Epithelial cell of prostate (primary cell): ENCODE measurements around the gene CSRNP3.
"Not testable (repeated sequence)": the region's sequence is repeated elsewhere in the genome, so short reads cannot be mapped to it uniquely, and the experiment has no call there.

Experiments used
- DNase-seq: peaks from one replicate; pipeline ENCODE4 v3.0.0-alpha.2; 2011; ENCODE audit warnings: low read depth, low spot score
- H3K27ac ChIP-seq: fragments of 450-650 bp; 2 replicates; pipeline ENCODE4 v1.5.1; 2017; ENCODE audit warnings: mild to moderate bottlenecking

The CSRNP3 gene

DNA sequence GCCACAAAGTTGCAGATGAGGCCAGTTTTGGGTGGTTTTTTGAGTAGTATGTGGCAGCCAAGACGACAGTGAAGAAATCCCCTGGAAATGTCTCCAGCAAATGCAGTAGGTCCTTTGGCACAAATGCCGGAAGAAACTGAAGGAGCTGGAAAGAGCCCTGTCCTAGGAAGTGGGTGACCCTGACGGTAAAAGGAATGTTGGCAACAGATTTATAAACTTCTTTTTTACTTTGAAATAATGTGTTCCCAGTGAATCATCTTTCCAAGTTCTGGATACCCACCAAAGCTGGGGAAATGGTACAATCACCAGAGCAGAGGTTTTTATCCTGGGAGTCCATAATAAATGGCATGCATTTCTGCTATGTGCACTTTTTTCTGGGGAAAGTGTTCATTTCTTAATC is 112.9 kb downstream of the CSRNP3 start:
- no peak for DNase-seq
- H3K27ac ChIP-seq, result no peak overlapping the region

DNA sequence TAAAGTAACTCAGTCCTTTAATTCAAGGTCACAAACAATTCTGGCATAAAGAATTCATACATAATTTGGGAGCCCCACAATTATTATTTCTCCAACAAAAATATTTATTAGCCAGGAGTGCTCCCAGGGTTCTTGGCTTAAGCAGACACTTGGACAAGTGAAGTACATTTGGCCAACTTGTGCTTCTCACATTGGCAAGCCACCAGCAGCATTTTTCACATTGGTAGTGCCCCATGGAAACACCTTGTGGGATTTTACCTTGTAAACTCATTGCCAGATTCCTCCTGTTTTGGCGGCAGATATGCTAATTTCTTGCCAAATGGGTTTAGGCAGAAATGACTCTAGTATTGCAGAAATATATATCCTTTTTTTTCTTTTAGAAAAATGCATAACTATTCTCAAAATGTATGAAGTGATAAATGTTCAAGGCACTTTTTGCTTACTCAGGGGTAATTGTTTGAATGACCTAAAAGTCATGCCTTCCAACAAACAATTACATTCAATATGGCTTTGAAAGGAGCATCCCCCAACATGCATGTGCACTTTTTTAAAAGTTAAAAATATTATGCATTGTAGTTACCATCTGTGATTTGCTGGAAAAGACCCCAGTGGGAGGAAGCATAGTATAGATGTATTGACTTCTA is 113.5 kb downstream of the CSRNP3 start:
- H3K27ac ChIP-seq, result no peak overlapping the region
- no peak for DNase-seq

DNA sequence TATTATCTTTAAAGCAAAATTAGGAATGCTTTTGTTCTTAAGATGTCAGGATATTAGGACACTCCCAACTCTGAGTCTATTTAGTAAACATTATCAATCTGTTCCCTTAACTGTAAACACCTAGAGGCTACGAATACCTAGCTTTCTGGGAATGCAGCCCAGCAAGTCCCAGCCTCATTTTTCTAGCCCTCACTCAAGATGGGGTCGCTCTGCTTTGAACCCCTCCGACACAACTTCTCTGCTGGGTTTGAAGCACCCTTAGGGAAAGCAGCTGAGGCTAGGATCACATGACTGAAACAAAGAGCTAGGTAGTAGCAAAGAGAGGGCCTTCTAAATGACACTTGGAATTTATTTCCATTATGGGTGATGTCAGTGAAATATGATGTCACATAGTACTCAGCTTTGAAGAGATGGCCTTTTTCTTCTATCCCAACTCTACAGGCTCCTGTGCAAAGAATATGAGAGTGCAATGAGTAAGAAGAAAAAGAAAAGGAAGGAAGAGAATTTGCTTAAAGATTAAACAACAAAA is 114.7 kb downstream of the CSRNP3 start:
- no peak for DNase-seq
- H3K27ac ChIP-seq, result no peak overlapping the region

DNA sequence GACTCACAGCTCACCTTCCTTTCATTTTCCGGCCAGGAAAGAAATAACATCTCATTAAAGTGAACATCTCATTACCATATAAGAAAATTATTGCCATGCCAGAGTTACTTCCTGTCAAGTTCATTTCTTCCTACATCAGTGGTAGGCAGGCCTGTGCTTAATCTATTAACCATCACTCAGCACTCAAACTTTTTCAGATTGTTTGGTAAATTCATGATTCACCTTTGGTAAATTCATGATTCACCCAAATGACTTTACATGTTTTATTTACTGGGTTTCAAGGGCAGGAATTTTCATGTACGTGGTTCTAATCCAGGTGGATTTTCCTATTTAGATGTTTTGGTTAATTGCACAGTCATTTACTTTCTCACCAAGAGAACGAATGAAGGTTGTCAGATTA is 116.5 kb downstream of the CSRNP3 start:
- DNase-seq, result peak; percentile 24
- no peak overlapping the region for H3K27ac ChIP-seq

DNA sequence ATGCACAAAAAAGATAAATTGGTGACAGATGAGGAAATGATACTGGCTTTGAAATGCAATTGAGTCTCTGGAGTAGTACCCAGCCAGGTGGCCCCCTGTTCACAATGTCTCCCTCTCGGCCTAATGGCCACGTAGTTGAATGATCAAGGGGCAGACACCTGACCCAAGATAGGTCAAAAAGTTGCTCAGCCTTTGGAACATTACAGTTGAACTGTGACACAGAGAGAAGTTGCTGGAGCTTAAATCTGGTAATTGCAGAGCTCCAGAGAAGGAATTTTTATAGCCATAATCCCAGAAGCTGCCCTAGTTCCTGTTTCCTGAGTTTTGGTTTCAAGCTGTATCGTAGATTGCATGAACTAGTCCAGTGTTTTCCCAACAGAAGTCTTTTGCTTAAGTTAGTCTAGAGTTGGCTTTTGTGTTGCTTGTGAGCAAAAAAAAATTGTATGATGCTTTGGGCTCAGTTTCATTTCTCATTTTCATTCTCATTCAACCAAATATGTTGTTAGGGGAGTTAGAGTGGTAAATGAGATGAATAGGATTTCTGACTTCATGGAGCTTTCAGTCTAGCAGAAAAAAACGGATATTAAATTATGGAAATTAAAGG is 117.9 kb downstream of the CSRNP3 start:
- H3K27ac ChIP-seq, result no peak overlapping the region
- no peak for DNase-seq

DNA sequence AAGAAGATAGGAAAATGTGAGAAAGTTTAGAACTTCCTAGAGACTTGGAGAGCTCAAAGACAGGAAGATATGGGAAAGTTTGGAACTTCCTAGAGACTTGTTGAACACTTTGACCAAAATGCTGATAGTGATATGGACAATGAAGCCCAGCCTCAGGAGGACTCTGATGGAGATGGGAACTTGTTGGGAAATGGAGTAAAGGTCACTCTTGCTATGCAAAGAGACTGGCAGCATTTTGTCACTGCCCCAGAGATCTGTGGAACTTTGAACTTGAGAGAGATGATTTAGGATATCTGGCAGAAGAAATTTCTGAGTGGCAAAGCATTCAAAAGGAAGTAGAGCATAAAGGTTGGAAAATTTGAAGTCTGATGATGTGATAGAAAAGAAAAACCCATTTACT is 121.5 kb downstream of the CSRNP3 start:
- not testable (repeated sequence) for H3K27ac ChIP-seq, DNase-seq

- no peak for DNase-seq
- no peak overlapping the region for H3K27ac ChIP-seq
These were observed 123.6 kb downstream of the CSRNP3 start for GRCh38 chr2:165593081-165593480.

- H3K27ac ChIP-seq, result no peak overlapping the region
- no peak for DNase-seq
These were observed 124.9 kb downstream of the CSRNP3 start for GRCh38 chr2:165594231-165594934.

DNA sequence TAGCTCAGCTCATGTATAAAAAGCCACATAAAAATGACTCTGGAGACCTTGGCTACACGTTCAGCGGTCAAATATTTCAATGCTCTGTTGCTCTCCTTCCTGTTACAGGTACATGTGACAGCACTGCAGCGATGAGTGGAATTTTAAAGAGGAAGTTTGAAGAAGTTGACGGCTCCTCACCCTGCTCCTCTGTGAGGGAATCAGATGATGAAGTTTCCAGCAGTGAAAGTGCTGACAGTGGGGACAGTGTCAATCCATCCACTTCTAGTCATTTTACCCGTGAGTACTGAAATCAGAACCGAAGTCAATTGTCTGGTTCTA is 125.4 kb downstream of the CSRNP3 start:
- no peak for DNase-seq
- H3K27ac ChIP-seq, result no peak overlapping the region

DNA sequence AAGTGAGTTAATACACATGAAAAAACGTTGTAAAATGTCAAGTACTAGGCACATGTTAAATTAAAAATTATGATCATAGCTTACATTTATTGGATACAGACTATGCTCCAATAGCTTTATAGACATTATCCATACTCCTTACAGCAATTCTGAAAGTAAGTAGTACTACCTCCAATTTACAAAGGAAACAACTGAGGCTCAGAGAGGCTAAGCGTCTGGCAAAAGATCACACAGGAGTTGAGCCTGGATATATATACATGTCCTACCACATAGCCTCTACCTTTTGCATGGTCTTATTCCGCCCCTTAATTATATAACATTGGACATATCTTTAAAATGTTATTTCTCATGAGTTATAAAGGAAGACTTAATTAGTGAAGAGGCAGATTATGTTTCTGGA is 127.3 kb downstream of the CSRNP3 start:
- no peak for DNase-seq
- H3K27ac ChIP-seq, result no peak overlapping the region

- peak overlapping the region; percentile 63 for H3K27ac ChIP-seq
- no peak for DNase-seq
These were observed 131.8 kb downstream of the CSRNP3 start for GRCh38 chr2:165601065-165601830.

GRCh38 chr2:165601928-165602521 is 132.5 kb downstream of the CSRNP3 start:
- DNase-seq, result peak; percentile 77
- peak overlapping the region; percentile 63 for H3K27ac ChIP-seq

DNA sequence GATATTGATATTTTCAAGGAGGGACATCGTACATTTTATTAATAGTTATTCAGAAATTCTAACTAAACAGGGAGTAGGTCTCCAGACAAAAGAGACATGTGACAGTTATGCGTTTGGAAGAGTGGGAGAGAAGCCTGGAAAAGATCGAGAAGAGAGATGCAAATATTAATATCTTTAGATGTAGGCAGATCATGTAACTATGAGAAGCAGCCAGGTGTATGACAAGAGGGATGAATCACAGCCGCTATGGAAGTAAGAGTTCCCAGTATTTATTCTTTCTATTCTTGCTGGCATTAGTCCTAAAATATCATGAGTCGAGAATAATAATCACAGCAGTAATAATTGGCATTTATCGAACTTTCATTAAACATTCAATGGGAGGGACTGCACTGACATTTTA is 140.2 kb downstream of the CSRNP3 start:
- no peak for DNase-seq
- no peak overlapping the region for H3K27ac ChIP-seq

GRCh38 chr2:165610591-165611029 is 141.1 kb downstream of the CSRNP3 start:
- DNase-seq, result no peak
- H3K27ac ChIP-seq, result no peak overlapping the region

GRCh38 chr2:165617741-165618481 is 148.4 kb downstream of the CSRNP3 start:
- no peak overlapping the region for H3K27ac ChIP-seq
- no peak for DNase-seq

GRCh38 chr2:165618806-165619205 is 149.3 kb downstream of the CSRNP3 start:
- DNase-seq, result no peak
- no peak overlapping the region for H3K27ac ChIP-seq

DNA sequence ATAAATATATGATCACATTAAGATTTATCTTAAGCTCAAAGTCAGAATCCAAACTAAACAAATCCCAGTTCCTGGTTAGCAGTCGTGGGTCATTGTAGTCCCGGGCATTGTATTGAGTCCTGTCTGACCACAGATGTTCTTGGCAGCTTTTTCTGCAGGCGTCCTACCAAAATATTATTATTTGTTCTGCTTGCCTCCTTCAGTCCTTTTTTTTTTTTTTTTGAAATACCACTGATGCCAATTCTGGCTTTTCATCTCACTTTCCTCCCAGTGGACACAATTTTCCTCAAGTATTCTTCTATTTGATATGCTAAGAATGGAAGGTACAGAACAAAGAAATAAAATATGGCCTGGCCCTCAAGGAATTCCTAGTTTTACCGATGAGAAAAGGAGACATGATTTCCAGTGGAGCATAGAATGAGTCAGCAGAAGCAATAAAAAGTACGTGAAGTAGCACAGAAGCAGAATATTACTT is 151.6 kb downstream of the CSRNP3 start:
- H3K27ac ChIP-seq, result peak overlapping the region; percentile 44
- no peak for DNase-seq

DNA sequence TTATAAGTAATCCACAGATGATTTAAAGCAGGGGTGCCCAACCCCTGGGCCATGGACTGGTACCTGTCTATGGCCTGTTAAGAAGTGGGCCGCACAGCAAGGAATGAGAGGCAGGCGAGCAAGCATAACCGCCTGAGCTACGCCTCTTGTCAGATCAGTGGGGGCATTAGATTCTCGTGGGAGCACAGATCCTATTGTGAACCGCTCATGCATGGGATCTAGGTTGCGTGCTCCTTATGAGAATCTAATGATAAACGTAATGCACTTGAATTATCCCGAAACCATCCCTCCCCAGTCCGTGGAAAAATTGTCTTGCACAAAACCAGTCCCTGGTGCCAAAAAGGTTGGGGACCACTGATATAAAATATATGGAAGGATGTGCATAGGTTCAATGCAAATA is 153.7 kb downstream of the CSRNP3 start:
- no peak for DNase-seq
- H3K27ac ChIP-seq, result no peak overlapping the region

DNA sequence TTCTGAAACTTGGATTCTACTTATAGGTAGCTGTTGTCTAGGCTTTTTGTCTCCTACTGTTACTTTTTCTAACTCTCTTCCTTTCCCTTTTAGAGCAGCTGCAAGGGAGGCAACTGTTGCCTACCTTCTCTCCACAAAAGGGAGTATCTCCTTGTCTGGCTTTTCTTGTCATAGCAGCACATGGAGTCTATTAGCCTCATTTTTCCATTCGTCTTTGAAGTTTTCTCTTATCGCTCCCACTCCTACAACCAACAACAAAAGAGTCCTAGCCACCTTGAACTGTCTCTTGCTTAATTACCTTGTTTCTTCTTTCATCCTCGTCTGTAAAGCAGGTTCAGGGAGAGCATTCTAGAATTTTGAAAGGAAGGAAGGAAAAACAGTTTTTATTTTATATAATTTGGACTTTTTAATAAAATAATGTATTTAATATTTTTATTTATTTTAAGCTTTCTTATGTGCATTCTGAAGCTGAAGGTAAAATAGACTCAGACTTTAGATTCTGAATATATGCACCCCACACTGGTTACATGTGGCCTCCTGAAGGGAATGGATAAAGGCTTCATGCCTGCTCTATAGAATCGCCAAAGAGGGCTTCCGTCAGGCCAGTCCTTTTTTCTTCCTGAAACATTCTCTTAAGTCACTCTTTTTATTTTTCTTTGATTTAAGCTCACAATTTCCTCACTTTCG is 154.4 kb downstream of the CSRNP3 start:
- no peak for DNase-seq
- H3K27ac ChIP-seq, result no peak overlapping the region
